CD4-positive, alpha-beta T cell treated with Interleukin-4 for 1 hour (primary cell): Measurements from ENCODE around the gene ATF3.

Source experiments
- DNase-seq, 2 donors: peaks; one replicate each; pipeline ENCODE4 v3.0.0-alpha.2; 2020 to 2022

ATF3 gene

DNA sequence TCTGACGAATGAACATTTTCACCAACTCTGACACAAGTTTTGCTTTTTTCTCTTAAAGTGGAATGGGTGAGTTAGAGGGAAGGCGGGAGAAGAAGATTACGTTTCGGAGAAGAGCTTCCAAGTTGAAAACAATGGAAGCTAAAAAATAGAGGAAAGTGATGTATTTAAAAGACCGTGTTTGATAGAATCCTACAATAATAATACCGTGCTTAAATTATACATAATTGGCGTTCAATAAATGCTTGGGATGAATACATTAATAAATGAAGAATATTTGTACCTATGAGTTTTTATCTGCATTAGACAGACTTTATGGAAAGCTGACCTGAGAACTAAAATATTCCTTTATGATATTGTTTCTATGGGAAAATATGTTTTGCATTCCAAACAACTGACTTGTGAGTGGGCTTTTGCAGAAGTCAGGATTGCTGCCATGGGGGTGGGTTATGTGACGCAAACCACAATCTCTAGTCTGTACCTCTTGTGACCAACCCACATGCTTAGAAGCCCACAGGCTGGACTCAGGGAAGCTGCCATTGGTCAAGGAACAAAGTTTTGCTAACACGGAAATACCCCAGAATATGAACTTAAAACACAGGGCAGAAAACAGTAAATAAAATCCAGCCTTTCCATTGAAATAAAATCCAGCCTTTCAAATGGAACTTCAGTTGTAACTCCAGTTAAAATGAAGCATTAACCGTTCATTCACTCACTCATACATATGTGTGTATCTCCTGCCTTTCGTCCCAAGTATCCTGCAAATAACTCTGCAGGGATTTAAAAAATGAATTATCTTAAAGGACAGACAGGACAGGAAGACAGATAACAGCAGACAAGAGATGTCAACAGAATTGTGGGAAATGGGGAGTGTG, 21.3 kb upstream of the ATF3 start:
- no peak for DNase-seq

DNA sequence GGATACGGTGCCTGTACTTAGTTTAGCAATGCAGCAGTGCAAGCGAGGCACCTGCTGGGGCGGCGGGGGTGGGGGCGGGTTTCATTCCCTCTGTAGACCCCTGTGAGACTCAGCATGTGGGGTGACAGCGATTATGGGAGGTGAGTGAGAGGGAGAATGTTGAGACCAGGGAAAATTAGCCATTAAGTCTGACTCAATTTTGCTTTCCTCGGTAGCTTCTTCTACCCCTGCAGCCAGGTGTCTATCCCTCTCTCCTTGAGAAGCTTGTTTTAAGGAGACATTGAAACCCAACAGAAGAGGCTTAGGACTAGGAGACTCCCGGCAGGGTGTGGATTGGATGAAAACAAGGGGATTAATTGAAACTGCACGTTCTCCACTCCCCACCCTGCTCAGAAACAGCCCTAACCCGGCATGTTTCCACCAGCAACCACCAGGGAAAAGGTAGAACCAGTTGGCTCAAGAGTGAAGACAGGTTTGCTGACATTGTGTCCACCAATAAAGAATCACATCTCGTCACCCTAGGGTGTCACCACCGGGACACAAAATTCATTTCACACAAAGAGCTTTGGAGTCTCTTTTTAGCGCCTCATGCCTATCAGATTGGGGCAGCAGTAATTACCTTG, 20.6 kb upstream of the ATF3 start:
- DNase-seq = no peak

DNA sequence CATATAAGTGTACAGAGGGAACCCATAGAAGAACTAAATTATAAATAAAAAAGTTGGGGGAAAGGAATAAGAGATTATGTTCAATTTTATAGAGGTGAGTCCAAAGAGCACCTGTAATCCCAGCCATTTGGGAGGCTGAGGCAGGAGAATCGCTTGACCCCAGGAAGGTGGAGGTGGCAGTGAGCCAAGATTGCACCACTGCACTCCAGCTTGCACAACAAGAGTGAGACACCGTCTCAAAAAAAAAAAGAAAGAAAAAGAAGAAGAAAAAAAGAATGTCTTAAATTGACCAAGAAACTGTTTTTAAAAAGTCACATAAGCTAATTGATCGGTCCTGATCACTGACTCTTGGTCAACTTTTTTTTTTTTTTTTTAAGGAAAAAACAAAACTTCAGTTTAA, 19.1 kb upstream of the ATF3 start:
- DNase-seq = no peak

DNA sequence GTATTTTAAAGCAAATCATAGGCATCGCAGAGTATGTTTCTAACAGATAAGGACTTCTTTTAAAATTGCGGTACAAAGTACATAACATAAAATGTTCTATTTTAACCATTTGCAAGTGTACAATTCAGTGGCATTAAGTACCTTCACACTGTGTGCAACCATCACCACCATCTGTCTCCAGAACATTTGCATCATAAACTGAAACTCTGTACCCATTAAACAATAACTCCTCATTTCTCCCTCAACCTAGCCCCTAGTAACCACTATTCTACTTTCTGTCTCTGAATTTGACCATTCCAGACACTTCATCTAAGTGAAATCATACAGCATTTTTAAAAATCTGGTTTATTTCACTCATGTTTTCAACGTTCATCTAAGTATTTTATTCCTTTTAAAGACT, 16.6 kb upstream of the ATF3 start:
- no peak for DNase-seq

DNA sequence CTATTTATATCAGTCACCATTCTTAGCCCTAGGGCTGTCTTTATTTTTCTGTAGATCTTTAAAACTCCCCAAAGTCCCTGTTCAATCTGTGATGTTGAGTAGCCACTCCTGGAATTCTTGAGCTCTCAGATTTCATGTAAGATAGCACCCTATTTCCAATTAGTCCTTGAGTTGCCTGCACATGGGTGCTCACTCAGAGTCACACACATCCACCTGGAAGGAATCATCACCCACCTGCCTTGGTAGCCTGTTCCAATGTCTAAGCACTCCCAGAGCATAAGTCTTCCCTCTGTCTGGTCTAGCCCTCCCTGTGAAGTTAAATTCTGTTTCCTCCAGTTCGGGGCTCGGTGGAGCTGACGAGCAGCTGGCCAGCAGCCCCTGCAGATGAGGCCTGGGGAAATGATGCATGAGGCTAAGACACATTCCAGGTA, 14.7 kb upstream of the ATF3 start:
- no peak for DNase-seq

DNA sequence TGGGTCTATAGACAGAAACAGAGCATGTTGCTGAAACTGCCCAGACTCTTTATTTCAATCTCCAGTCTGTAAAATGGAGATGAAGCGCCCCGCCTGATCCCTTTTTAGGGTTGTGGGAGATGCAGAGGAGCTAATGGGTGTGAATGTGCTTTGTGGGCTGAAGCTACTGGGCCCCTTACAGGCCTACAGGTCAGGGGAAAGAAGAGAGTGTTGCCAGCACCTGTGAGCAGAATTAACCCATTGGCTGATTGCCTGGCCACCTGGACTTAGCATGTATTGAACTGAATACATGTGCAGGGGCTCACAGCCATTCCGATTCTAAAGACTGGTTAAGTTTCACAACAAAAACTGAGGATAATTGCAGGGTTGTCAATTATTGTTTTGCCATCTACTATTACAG, 13.9 kb upstream of the ATF3 start:
- DNase-seq = no peak

DNA sequence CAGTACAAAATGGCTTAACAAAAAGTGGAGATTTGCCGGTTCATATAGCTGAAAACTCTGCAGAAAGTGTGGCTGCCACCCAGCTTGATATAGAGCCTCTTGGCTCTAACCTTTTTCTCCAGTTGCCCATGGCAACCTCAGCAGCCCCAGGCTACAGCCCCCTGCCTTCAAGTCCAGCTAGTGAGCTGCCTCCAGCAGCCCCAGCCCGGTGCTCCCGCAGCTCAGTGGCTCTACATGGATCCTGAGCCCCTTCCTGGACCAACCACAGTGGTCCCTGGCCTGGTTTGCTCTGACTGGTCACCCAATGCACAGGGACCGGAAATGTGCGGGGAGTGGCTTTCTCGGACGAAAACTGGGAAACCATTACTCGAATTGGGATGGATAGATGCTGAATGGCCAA, 13.3 kb upstream of the ATF3 start:
- DNase-seq = no peak

DNA sequence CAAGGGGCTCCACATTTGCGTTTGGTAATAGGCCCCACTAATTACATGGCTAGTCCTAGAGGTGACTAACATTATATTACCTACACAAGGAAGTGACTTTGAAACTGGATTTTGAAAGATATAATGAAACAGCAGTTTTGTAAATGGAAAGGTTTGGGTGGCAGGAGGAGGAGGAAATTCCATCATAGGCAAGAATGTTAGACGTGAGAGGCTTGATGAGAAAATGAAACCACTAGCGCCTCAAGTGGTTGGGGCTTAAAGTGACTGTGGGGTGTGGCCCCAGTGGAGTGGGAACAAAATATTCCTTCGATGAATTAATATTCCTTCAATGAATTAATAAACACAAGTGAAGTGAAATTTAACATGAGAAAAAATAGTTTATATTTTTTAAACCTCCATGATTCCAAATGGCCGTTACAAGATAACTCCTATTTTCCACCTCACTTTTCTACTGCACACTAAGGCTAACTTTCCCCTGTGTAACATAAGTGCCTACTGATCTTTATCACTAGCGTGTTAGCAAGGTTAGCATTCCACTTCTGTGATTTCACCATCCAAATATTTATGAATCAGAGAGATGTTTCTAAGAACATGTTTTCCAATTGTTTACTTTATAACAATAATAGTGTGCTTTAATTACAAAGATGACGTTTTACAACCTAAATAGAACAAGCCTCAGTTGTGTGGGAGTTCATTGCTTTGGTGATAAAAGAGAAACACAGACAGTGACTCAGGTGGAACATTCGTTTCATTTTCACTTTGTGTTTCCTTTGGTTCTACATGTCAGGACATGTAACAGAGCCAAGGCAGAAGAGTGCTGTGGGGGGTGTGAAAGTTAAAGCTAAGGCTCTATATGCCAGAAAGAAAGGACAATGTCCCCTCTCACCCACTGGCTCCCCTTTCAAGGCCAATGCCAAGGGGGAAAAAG, 12.5 kb upstream of the ATF3 start:
- peak; percentile 46 to 87 for DNase-seq

DNA sequence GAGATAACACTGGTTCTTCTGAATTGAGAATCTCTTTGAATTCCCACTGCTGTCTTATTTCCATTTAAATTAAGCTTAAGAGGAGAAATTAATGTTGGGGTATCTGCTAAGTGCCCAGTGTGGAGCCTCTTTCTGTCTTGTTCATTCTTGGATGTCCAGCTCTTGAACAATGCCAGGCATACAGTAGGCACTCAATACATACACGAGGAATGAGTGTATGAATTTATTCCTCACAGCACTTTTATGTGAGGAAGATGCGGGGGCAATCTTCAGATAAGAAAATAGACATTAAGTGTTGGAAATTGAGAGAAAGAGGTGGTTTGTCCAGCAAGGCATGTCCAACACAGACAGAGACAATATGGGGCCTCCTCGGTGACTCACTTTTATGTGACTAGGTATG, 11.8 kb upstream of the ATF3 start:
- no peak for DNase-seq

DNA sequence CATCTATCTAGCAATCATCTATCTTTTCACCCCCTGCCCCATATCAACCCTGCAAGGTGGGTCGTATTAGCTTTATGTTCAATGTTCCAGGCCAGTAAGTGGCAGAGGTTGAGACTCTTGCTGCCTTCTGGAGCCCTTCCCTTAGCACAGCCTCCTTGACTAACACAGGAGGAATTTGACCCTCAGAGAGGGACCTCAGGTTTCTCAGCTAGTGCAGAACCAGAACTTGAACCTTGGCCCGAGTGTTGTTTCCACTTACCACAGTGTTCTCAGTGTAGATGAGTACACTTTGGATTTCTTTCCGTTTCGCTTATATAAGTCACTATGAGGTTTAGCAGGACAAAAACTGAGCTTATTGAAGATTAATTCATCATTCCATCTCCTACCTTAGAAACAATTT, 11.1 kb upstream of the ATF3 start:
- no peak for DNase-seq

DNA sequence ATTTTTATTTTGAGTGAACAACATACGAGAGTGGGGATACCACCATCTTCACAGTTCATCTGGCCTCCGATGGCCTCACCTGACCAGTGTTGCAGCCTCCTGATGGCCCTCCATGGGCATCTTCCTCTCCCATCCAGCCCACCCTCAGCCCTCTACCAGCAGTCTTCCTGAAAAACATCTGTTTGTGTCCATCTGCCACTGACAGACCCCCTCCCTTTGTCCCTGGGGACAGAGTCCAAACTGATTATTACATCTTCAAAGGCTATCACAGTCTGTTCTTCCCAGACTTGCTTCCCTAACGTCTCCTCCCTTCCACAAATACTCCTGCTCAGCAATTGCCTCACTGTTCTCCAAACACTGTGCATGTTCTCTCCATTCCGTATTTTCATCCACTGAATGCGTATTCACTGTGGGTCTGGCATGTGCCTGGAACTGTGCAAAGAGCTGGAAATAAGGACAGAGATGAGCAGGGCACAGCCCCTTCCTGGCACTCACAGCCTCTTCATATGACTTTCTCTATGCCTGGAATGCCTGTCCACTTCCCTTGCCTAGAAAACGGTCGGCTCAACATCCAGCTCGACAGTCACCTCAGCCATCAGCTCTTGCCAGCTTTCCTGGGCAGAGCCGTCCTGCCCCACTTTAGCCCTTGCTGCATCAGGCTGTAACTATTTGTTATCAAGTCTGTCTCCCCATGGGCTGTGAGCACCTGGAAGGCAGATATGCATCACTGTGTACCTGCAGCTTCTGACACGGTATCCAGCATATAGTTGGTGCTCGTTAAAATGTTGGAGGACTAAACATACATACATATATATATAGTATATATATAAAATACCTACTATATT, 8.3 kb upstream of the ATF3 start:
- DNase-seq = no peak

DNA sequence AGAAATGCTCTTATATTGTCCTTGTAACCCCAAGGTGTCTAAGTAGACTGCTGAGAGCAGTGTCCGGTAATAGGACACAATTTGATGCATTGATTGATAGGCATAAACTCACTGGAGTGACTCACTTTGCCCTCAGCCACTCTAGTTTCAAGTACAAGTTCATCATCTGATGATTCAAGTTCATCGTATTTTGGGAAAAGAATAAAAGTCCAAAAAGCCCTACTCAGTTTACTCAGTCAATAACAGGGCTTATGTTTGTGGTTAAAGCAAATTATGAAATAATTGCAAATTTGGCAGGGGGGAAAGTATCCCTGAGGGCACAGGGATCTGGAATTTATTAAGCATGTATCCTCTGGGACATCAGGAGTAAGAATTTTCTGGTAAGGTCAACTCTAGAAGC, 7.6 kb upstream of the ATF3 start:
- DNase-seq = no peak

DNA sequence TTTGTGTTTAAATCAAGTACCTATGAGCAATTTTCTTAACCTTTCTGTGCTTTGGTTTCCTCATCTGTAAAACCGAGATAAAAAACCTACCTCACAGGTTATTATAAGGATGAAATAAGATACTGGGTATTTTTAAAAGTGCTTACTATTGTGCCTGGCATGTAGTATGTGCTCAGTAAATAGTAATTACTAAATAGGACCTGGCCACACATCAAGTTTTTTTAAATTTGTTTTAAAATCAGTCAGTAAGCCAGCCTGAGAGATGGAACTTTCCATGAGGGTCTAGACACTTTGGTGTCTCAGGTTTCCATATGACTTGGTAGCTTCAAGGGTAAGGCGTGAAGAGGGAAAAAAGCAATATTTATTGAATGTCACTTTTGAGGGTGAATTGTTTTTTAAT, 7.0 kb upstream of the ATF3 start:
- no peak for DNase-seq

DNA sequence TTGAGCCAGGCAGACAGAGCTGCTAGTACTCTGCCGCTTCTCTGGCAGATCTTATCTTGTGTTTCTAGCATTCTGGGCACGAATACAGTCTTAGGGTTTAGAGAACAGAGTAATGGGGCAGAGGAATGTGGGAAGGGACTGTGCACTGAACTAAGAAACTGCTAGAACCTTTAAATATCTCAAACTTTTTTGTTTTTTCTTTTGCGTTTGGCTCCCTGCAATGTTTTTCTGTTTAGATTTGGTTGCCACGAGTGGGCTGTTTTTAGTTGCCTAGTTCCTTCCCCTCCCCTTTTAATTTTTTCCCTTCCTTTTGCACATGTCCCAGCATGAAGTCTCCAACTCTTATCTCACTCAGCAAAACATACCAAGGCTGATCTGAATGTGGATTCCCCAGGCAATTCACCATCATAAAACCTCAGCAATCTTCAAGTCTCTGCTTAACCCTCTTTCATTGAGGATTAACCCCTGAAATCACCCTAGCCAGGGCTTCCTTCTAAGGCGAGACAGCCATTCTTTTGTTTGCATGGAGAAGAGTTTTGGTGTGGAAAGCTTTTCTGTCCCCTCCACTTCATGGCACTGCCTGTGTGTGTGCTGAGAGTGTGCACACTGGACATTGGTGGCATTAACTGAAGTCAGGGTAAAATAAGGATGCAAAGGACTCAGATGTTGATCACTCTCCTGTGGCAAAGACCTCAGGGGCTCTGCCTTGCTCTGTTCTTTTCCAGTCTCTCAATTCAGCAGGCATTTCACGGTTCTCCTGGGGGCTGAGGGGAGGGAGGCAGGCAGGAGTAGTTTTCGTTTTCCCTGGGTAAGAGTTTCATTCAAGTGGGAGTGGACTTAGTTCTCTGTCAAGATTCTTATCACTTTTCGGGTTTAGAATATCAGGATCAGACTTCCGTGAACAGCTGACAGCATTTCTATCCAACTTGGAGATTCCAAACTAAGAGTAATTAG, 2.8 kb upstream of the ATF3 start:
- no peak for DNase-seq

DNA sequence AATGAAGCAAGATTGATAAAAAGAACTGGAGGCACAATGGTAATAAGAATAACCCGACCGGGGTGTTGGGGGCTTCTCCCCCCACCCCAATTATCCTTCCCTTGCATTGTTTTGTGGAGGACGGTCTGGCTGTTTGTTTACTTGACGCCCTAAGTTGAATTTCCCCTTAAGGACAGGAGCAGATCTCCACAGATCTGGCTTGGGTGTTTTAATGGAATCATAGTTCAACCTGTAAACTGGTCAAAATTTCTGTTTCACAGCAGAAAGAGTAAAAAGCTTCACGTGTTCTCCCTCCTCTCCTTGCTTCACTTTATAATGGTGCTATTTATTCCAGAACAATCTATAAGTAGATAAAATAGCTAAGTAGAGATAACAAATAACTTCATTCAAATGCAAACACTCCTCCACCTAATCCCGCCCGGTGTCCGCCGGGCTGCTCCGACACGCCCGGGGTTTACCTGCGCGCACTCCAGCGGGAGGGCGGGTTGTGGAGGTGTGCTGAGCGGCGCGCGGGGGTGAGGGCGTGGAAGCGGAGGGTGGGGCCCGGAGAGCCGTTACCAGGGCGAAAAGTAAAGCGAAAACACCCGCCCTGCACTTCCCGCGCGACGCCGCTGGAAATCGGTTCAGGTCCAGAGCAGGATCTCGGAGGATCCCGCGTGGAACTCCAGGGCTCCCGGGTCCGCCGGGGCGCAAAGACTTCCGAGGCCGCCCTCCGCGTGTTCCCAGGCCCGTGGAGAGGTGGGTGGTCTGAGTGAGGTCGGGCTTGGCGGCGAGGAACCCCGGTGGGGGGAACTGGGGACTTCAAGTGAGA, 2.0 kb upstream of the ATF3 start:
- DNase-seq = peak; percentile 70 to 73

DNA sequence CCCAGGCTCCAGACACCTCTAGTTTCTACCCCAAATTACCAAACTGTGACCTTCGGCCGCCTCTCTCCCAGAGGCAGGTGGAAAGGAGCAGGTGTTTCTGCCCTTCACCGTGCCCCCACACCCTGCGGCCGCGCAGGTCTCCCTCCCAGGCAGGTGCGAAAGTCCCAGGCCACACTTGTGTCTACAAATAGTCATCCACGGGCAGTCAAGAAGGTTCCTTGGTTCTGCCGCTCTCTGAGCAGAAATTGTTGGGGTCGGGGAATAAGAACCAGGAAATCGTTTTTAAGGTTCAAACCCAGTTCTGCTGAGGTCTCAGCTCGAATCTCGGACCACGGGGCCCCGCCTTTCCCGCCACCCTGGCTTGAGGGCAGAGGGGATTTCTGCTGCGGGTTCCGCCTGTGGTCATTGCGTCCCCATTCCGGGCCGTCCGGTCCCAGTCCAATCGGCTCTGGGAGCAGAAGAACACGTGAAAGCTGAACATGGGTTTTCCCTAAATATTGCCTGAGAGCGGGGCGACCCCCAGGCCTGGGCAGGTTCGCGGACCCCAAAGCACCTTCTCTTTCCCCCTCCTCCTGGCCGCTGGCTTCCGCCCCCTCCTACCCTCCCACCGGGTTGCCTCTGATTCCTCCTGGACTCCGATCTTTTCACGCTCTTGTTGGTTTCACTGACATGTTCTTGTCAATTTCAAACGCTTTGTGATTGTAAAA, 1.2 kb upstream of the ATF3 start:
- DNase-seq = peak; percentile 55 to 57

DNA sequence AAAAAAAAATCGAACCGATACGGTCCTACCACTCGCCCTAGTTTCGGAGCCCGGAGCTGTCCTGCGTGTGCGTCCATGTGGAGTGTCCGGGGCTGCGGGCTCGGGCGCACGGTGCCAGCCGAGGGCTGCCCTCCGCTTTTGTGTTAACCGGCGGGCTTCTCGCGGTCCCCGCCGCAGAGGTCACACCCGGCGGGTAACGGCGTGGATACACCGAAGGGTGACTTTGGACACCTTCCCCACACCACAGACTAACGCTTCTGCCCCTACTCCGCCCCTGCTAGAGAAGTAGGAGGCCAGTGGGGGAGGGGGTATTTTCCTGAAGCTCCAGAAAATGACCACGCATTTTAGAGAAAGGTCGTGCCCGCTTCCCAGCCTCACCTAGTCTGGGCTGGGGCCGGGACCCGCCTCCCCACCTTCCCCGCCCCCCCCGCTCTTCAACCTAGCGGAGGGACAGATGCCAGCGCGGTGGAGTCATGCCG, 609 bp upstream of the ATF3 start:
- no peak for DNase-seq

DNA sequence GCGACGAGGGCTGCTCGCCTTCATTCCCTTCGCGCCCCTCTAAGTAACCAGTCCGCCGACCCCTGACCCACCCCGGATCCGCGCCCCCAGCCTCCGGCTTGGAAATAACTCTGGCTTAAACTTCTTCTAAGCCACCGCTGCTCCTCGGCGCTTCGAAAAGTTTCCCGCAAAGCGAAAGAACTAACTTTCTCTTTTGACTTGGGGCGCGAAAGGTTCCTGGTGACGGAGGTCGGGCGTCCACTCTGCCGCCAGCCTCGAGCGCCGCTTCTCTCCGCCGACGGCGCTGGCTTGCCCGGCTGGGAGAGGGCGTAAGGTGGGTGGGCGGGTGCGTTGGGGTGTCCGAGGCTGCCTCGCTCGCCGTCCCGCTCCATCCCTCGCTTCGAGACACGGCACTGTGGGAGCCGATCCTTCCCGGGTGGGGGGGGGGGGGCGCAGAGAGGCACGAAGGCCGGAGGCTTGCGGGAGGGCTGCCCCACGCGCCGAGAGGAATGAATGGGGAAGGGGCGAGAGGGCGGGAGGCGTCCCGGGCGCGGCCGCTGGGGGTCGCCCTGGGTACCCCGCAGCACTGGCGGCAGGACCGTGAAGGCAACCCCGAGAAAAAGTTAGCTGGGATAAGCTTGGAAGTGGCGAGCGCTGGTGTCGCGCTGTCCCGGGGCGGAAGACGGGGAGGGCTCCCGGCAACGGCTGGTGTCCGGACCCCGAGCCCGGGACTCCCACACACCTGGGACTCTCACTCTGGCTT, 569 bp downstream of the ATF3 start:
- peak; percentile 45 to 66 for DNase-seq
